Small intestine (tissue), 7 donors: Measurements from ENCODE around the gene SLC30A3. TPM values are rescaled to one million over a fixed set of nuclear protein-coding genes. Genes with fewer than 3 reads are reported as not detected.

Experiments used
- DNase-seq, 2 donors: peaks; one replicate each; pipeline versions ENCODE4 v3.0.0 to v3.0.0-alpha.2; 2013
- FAIRE-seq: peaks from 2 replicates; lab custom pipeline; 2012; peaks lifted over from hg19 to GRCh38; lab: Jason Lieb, UNC
- H3K27ac ChIP-seq, 3 donors: one replicate each; pipeline ENCODE4 v1.5.1; 2013; ENCODE audit warnings: low read length in 2 of 3, mild to moderate bottlenecking in 2 of 3, control low read depth in 1 of 3, inconsistent platforms in 1 of 3, low read depth in 1 of 3, moderate library complexity in 1 of 3
- H3K27me3 ChIP-seq, 3 donors: one replicate each; pipeline ENCODE4 v1.6.1; 2013; ENCODE audit warnings: low read length in 3 of 3, inconsistent platforms in 1 of 3; ENCODE audit not compliant: control insufficient read depth in 3 of 3, insufficient read depth in 3 of 3
- H3K36me3 ChIP-seq, 3 donors: one replicate each; pipeline ENCODE4 v1.6.1; 2013; ENCODE audit warnings: low read length in 3 of 3, inconsistent platforms in 1 of 3, low read depth in 1 of 3, mild to moderate bottlenecking in 1 of 3, moderate library complexity in 1 of 3; ENCODE audit not compliant: control insufficient read depth in 3 of 3, insufficient read depth in 2 of 3
- H3K4me1 ChIP-seq, 3 donors: one replicate each; pipeline ENCODE4 v1.6.1; 2013; ENCODE audit warnings: low read length in 2 of 3, inconsistent platforms in 1 of 3, low read depth in 1 of 3, mild to moderate bottlenecking in 1 of 3, moderate library complexity in 1 of 3; ENCODE audit not compliant: control insufficient read depth in 3 of 3, insufficient read depth in 2 of 3
- H3K4me3 ChIP-seq, 3 donors: one replicate each; pipeline ENCODE4 v1.5.1; 2013; ENCODE audit warnings: low read length in 3 of 3, control low read depth in 1 of 3, inconsistent platforms in 1 of 3, low read depth in 1 of 3, mild to moderate bottlenecking in 1 of 3, moderate library complexity in 1 of 3
- H3K9me3 ChIP-seq, 2 donors: one replicate each; pipeline ENCODE4 v1.6.1; 2013; ENCODE audit warnings: low read depth in 1 of 2, low read length in 1 of 2; ENCODE audit not compliant: control insufficient read depth in 2 of 2, insufficient read depth in 1 of 2
- WGBS, 3 donors: extraction: QIAGEN DNeasy Blood & Tissue Kit; methylation state at CpG; one replicate each; pipeline ENCODE4 v1.1.7; 2013; 5-methylcytosine and 5-hydroxymethylcytosine counted together
- polyA plus RNA-seq, 4 donors: library from polyadenylated mRNA; stranded (reverse) in 3 of 4; unstranded in 1 of 4; fragments of 200-250 nt in 3 of 4; fragments of 120-200 nt in 1 of 4; gene quantifications; one replicate each; pipeline versions ENCODE4 v1.2.1 to v1.2.3, GENCODE V29; 2013
- donor health status: healthy with polysubstance abuse.
- donor health status: control.
- donor health status: control.
- donor health status: Bipolar disorder and iron deficiency.
- donor health status: healthy.

The SLC30A3 gene
- polyA plus RNA-seq, 4 donors: 0.04 to 0.06 TPM; not detected in 2

- FAIRE-seq: no peak
- Histone ChIP-seq H3K4me3 (no peak overlapping the region), H3K36me3 (peaks cover 5 to 74% (median 24%) of the 10 kb centered on the region in 3 donors), H3K9me3 (no peaks in the 10 kb centered on the region), H3K27me3 (no peaks in the 10 kb centered on the region), H3K27ac (no peak overlapping the region), H3K4me1 (no peaks in the 10 kb centered on the region)
- no peak for DNase-seq
- 83 to 90% (median 88%) methylated on average over 24 of the region's 24 CpGs for WGBS, 3 donors
These were observed 20.9 kb downstream of the SLC30A3 start for GRCh38 chr2:27241761-27242613.

GRCh38 chr2:27240406-27240805 is 22.4 kb downstream of the SLC30A3 start:
- H3K27ac ChIP-seq: no peak overlapping the region
- H3K27me3 ChIP-seq: no peaks in the 10 kb centered on the region
- 86 to 92% (median 91%) methylated on average over 9 of the region's 9 CpGs for WGBS, 3 donors
- no peaks in the 10 kb centered on the region for H3K4me1 ChIP-seq
- H3K9me3 ChIP-seq: no peaks in the 10 kb centered on the region
- H3K4me3 ChIP-seq: no peak overlapping the region
- FAIRE-seq (no peak), DNase-seq (no peak)
- H3K36me3 ChIP-seq: peaks cover 9 to 88% (median 30%) of the 10 kb centered on the region in 3 donors

- no peak for DNase-seq
- WGBS, 3 donors: 92 to 96% (median 94%) methylated on average over 8 of the region's 8 CpGs
- no peak for FAIRE-seq
- H3K27ac ChIP-seq: no peak overlapping the region
- peaks cover 18 to 98% (median 38%) of the 10 kb centered on the region in 3 donors for H3K36me3 ChIP-seq
- no peaks in the 10 kb centered on the region for H3K4me1 ChIP-seq
- H3K4me3 ChIP-seq: no peak overlapping the region
- H3K27me3 ChIP-seq: no peaks in the 10 kb centered on the region
- no peaks in the 10 kb centered on the region for H3K9me3 ChIP-seq
These were observed 23.9 kb downstream of the SLC30A3 start for GRCh38 chr2:27238976-27239375.

GRCh38 chr2:27237341-27237945 is 25.4 kb downstream of the SLC30A3 start:
- no peak for FAIRE-seq
- H3K27ac ChIP-seq: no peak overlapping the region
- H3K36me3 ChIP-seq: peaks cover 25 to 98% (median 45%) of the 10 kb centered on the region in 3 donors
- no peaks in the 10 kb centered on the region for H3K4me1 ChIP-seq
- H3K27me3 ChIP-seq: no peaks in the 10 kb centered on the region
- H3K9me3 ChIP-seq: no peaks in the 10 kb centered on the region
- no peak for DNase-seq
- H3K4me3 ChIP-seq: no peak overlapping the region
- WGBS, 3 donors: 97 to 98% (median 97%) methylated on average over 15 of the region's 15 CpGs

- FAIRE-seq: no peak
- no peaks in the 10 kb centered on the region for H3K4me1 ChIP-seq
- no peaks in the 10 kb centered on the region for H3K27me3 ChIP-seq
- H3K9me3 ChIP-seq: no peaks in the 10 kb centered on the region
- DNase-seq: no peak
- H3K27ac ChIP-seq: no peak overlapping the region
- H3K36me3 ChIP-seq: peaks cover 32 to 98% (median 47%) of the 10 kb centered on the region in 3 donors
- WGBS, 3 donors: 94 to 97% (median 96%) methylated on average over 2 to 3 of the region's 3 CpGs
- no peak overlapping the region for H3K4me3 ChIP-seq
These were observed 26.2 kb downstream of the SLC30A3 start for GRCh38 chr2:27236626-27237025.

GRCh38 chr2:27236136-27236535 is 26.7 kb downstream of the SLC30A3 start:
- WGBS, 3 donors: 95 to 98% (median 95%) methylated on average over 12 of the region's 12 CpGs
- FAIRE-seq (no peak), DNase-seq (no peak)
- no peaks in the 10 kb centered on the region for H3K27me3 ChIP-seq
- H3K9me3 ChIP-seq: no peaks in the 10 kb centered on the region
- H3K27ac ChIP-seq: no peak overlapping the region
- H3K4me3 ChIP-seq: no peak overlapping the region
- H3K36me3 ChIP-seq: peaks cover 36 to 97% (median 45%) of the 10 kb centered on the region in 3 donors
- no peaks in the 10 kb centered on the region for H3K4me1 ChIP-seq

- H3K27me3 ChIP-seq: no peaks in the 10 kb centered on the region
- H3K4me3 ChIP-seq: no peak overlapping the region
- WGBS, 3 donors: 93 to 97% (median 94%) methylated on average over 14 of the region's 14 CpGs
- FAIRE-seq: no peak
- peaks cover 36 to 92% (median 39%) of the 10 kb centered on the region in 3 donors for H3K36me3 ChIP-seq
- H3K4me1 ChIP-seq: no peaks in the 10 kb centered on the region
- no peak for DNase-seq
- H3K27ac ChIP-seq: no peak overlapping the region
- H3K9me3 ChIP-seq: no peaks in the 10 kb centered on the region
These were observed 29.5 kb downstream of the SLC30A3 start for GRCh38 chr2:27233341-27233740.

- no peaks in the 10 kb centered on the region for H3K4me1 ChIP-seq
- H3K4me3 ChIP-seq: no peak overlapping the region
- H3K27me3 ChIP-seq: no peaks in the 10 kb centered on the region
- FAIRE-seq: no peak
- no peaks in the 10 kb centered on the region for H3K9me3 ChIP-seq
- WGBS, 3 donors: 96 to 97% (median 96%) methylated on average over 13 of the region's 13 CpGs
- DNase-seq: no peak
- H3K27ac ChIP-seq: no peak overlapping the region
- H3K36me3 ChIP-seq: peaks cover 31 to 80% (median 39%) of the 10 kb centered on the region in 3 donors
These were observed 30.9 kb downstream of the SLC30A3 start for GRCh38 chr2:27231921-27232320.
